Chondrocyte (in vitro differentiated cells): Measurements from ENCODE around the gene ARHGAP1. TPM values are rescaled to one million over a fixed set of nuclear protein-coding genes. Genes with fewer than 3 reads are reported as not detected.

Experiments
- DNase-seq: peaks from one replicate; pipeline ENCODE4 v3.0.0; 2021; ENCODE audit warnings: mixed read lengths, low spot score
- H3K27ac Mint-ChIP-seq: one replicate; pipeline ENCODE4 v1.8.0; 2021; ENCODE audit warnings: mild to moderate bottlenecking, moderate library complexity, mixed read lengths; ENCODE audit not compliant: unreplicated experiment
- H3K27me3 Mint-ChIP-seq: 2 replicates; pipeline ENCODE4 v1.8.0; 2021; ENCODE audit warnings: low read depth, mixed read lengths
- H3K36me3 Mint-ChIP-seq: 2 replicates; pipeline ENCODE4 v1.8.0; 2021; ENCODE audit warnings: low read depth, mixed read lengths
- H3K4me1 Mint-ChIP-seq: 2 replicates; pipeline ENCODE4 v1.8.0; 2021; ENCODE audit warnings: low read depth, mild to moderate bottlenecking, mixed read lengths
- H3K4me3 Mint-ChIP-seq: one replicate; pipeline ENCODE4 v1.8.0; 2021; ENCODE audit warnings: mild to moderate bottlenecking, moderate library complexity, mixed read lengths; ENCODE audit not compliant: unreplicated experiment
- H3K9me3 Mint-ChIP-seq: 2 replicates; pipeline ENCODE4 v1.8.0; 2021; ENCODE audit warnings: low read depth, mixed read lengths
- total RNA-seq: library from RNA; stranded (reverse); gene quantifications from 3 replicates; pipeline ENCODE4 v1.2.1, GENCODE V29; 2021
- TF ChIP-seq, protein P1 (sequence below): fragments of 200-600 bp; sonication (generic); IDR thresholded peaks from 2 replicates; pipeline ENCODE4 v1.5.0; 2021; ENCODE audit warnings: antibody characterized with exemption, mild to moderate bottlenecking, moderate library complexity

ARHGAP1 gene
- total RNA-seq, 1 donor from 2014 or later = 163 TPM

DNA sequence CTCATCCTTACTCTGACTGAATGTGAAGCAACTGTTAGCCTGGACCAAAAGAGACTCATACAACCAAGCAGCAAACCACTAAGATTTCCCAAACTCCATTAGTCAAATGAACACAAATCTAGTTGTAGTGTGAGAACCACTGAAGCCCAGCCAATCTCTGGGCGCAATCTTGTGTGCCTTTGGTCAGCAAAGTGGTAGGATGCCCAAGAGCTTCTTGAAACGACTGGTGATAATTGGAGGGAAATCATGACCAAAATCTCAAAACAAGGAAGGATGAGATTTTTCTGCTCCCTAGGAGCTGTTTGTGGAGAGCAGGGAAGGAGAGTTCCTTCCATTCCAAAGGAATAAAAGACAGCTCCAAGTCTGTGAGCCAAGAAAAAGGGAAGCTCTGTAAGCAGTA is 42.6 kb upstream of the ARHGAP1 start:
- TF ChIP-seq, protein P1, sequence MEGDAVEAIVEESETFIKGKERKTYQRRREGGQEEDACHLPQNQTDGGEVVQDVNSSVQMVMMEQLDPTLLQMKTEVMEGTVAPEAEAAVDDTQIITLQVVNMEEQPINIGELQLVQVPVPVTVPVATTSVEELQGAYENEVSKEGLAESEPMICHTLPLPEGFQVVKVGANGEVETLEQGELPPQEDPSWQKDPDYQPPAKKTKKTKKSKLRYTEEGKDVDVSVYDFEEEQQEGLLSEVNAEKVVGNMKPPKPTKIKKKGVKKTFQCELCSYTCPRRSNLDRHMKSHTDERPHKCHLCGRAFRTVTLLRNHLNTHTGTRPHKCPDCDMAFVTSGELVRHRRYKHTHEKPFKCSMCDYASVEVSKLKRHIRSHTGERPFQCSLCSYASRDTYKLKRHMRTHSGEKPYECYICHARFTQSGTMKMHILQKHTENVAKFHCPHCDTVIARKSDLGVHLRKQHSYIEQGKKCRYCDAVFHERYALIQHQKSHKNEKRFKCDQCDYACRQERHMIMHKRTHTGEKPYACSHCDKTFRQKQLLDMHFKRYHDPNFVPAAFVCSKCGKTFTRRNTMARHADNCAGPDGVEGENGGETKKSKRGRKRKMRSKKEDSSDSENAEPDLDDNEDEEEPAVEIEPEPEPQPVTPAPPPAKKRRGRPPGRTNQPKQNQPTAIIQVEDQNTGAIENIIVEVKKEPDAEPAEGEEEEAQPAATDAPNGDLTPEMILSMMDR = no peak
- Mint-ChIP-seq H3K27me3 (no peaks in the 10 kb centered on the region), H3K4me3 (no peak overlapping the region), H3K9me3 (no peaks in the 10 kb centered on the region), H3K36me3 (peaks cover 32% of the 10 kb centered on the region), H3K4me1 (peaks cover 26% of the 10 kb centered on the region), H3K27ac (peak overlapping the region; percentile 65)
- DNase-seq = no peak

DNA sequence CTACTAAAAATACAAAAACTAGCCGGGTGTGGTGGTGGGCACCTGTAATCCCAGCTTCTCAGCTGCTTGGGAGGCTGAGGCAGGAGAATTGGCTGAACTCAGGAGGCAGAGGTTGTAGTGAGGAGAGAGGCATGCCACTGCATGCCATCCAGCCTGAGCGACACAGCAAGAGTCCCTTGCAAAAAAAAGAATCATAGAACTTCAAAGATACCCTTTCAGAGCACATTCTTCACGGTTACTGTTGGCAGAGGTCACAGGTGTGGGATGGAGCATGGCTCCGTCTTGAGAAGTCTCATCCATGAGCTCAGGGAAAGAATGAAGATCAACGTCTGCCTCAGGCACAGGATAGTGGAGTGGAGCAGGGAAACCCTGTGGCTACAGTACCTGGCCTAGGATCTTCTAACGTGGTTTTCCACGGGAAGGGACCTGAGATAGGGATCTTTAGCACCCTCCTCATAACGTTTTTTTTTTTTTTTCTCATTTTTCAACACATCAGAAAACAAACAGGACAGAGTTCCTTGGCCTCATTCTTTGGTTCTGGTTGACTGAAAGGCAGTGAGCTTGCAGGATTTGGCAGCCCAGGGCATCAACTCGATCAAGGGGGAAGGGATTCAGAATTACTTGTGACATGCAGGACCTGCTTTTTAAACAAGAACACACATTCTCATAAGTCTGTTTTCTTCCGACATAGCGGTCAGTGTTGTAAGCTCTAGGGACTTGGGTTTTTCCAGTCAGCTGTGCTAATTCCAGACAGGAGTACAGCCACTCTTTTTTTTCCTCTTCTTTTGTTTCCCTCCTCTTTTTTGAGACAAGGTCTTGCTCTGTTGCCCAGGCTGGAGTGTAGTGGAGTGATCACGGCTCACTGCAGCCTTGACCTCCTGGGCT is 41.4 kb upstream of the ARHGAP1 start:
- Mint-ChIP-seq H3K27ac (peak overlapping the region; percentile 80), H3K27me3 (no peaks in the 10 kb centered on the region), H3K4me1 (peaks cover 29% of the 10 kb centered on the region), H3K36me3 (peaks cover 27% of the 10 kb centered on the region), H3K4me3 (no peak overlapping the region), H3K9me3 (no peaks in the 10 kb centered on the region)
- DNase-seq = peak; percentile 15
- TF ChIP-seq, protein P1 = no peak

DNA sequence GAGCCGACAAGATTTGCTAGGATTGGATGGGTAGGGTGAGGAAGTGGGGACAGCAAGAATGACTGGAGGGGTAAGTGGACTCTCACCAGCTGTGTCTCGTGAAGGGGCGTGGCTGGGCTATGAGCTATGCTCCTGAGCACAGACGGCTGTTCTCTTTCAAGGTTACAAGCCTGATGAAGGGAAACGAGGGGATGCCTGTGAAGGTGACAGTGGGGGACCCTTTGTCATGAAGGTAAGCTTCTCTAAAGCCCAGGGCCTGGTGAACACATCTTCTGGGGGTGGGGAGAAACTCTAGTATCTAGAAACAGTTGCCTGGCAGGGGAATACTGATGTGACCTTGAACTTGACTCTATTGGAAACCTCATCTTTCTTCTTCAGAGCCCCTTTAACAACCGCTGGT is 38.5 kb upstream of the ARHGAP1 start:
- Mint-ChIP-seq H3K4me1 (peaks cover 38% of the 10 kb centered on the region), H3K27ac (no peak overlapping the region), H3K9me3 (no peaks in the 10 kb centered on the region), H3K4me3 (no peak overlapping the region), H3K36me3 (peaks cover 22% of the 10 kb centered on the region), H3K27me3 (no peaks in the 10 kb centered on the region)
- TF ChIP-seq, protein P1 = no peak
- peak; percentile 33 for DNase-seq

DNA sequence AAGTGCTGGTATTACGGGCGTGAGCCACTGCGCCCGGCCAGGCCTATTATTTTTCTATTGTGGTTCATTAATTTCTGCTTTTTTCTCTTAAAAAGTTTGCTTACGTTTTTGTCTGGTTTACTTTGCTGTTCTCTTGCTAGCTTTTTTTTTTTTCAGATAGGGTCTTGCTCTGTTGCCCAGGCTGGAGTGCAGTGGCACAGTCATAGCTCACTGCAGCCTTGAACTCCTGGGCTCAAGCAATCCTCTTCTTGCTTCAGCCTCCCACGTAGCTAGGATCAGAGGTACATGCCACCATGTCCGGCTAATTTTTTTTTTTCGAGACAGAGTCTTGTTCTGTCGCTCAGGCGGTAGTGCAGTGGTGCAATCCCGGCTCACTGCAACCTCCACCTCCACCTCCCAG is 37.3 kb upstream of the ARHGAP1 start:
- peaks cover 14% of the 10 kb centered on the region for H3K36me3 Mint-ChIP-seq
- no peaks in the 10 kb centered on the region for H3K27me3 Mint-ChIP-seq
- peaks cover 28% of the 10 kb centered on the region for H3K4me1 Mint-ChIP-seq
- TF ChIP-seq, protein P1 = no peak
- H3K9me3 Mint-ChIP-seq = no peaks in the 10 kb centered on the region
- peak; percentile 18 for DNase-seq
- no peak overlapping the region for H3K4me3 Mint-ChIP-seq
- peak overlapping the region; percentile 27 for H3K27ac Mint-ChIP-seq

DNA sequence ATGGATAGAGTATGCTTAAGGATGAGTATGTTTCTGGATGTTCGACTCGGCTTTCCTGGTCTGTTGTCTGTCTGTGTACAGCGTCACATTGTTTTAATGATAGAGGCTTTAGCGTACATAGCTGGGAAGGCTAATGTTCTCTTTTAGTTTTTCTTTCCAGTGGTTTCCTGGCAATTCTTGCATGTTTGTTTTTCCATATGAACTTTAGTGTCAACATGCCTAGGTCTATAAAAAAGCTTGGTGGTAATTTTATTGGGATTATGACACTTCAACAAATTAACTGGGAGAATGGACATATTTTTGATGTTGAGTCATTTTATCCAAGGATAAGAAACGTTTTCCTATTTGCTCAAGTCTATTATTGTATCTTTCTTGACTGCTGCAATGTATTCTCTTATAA is 36.2 kb upstream of the ARHGAP1 start:
- DNase-seq = no peak
- peaks cover 17% of the 10 kb centered on the region for H3K4me1 Mint-ChIP-seq
- H3K9me3 Mint-ChIP-seq = no peaks in the 10 kb centered on the region
- no peaks in the 10 kb centered on the region for H3K27me3 Mint-ChIP-seq
- no peak overlapping the region for H3K4me3 Mint-ChIP-seq
- TF ChIP-seq, protein P1 = no peak
- H3K36me3 Mint-ChIP-seq = peaks cover 5% of the 10 kb centered on the region
- H3K27ac Mint-ChIP-seq = peak overlapping the region; percentile 77
